Kidney glomerular epithelial cell (primary cell): ENCODE data around the gene DGLUCY.
"Not testable (repeated sequence)": the region's sequence is repeated elsewhere in the genome, so short reads cannot be mapped to it uniquely, and the experiment has no call there.

ENCODE experiments used
- DNase-seq: peaks from one replicate; lab custom pipeline; 2025; lab: John Stamatoyannopoulos, UW

DGLUCY gene

DNA sequence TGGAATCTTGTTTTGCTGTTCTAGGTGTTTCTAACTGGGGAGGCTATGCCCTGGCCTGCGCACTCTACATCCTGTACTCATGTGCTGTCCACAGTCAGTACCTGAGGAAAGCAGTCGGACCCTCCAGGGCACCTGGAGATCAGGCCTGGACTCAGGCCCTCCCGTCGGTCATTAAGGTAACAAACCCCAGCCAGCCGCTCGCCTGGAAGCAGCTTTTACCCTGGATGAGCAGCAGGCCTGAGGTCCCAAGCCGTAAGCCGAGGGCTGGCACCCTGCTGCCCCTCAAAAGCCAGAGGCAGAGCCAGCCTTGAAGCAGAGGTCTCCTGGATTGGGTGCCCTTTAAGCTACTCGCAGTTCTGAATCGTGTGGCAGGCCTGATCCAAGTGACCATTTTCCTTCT, 101.5 kb downstream of the DGLUCY start:
- DNase-seq: no peak

DNA sequence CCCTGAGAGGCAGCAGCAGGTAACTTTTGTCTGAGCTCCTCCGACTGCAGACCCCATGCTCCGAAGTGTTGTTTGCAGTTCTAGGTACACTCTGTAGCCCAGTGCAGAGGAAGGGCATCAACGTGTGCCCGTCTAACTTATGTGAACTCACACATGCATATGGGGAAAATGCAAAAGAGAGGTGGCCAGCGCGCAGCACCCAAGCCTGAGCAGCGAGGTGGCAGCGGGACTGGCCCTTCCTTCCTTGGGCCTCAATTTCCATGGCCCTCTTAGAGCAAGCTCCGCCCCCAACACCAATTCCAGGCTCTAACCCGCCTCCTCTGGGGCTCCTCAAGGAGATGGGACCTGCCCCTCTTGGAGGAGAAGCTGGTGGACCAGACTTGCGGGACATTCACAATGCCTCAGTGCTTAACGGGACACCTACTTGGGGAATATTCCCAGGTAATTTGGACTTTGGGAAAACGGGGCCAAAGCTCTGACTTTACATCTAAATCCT, 102.9 kb downstream of the DGLUCY start:
- DNase-seq: no peak

GRCh38 chr14:91218014-91218413, 104.1 kb downstream of the DGLUCY start:
- no peak for DNase-seq

DNA sequence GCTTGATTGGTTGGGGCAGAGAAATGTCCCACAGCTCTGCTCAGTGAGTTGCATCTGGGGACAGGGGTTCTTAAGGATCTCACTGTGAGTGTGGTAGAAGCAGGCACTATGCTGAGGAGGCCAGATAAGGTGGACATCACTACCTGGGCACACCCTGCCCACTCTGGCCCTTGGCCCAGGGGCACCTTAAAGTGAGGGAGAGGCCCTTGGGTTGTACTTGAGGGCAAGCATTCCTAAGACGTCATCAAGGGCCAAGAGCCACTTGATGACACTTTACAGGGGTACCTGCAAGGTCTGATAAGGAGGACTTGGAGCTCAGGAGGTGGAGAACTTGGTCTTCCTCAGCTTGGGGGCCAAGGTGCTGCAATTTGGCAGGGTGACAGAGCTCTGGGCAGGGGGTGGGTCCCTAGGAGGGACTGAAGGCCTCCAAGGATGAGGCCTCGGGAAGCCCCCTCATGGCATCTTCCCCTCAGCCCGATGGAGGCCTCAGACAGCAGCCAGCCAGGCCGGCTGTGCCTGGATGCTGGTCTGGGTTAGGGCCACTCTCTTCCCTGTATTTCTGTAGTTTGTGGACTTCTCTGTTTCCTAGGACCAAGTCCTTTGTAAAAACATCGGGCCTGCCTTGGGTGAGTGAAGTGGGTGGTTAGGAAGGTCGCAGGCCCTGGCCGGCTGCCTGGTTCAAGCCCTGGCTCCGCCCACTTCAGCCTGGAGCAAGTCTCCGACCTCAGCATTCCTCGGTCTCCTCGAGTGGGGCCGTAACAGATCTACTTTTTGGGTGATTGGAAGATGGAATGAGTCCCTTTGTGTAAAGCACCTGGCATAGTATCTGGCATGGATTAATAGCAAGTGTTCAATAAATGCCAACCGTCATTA, 105.9 kb downstream of the DGLUCY start:
- no peak for DNase-seq

DNA sequence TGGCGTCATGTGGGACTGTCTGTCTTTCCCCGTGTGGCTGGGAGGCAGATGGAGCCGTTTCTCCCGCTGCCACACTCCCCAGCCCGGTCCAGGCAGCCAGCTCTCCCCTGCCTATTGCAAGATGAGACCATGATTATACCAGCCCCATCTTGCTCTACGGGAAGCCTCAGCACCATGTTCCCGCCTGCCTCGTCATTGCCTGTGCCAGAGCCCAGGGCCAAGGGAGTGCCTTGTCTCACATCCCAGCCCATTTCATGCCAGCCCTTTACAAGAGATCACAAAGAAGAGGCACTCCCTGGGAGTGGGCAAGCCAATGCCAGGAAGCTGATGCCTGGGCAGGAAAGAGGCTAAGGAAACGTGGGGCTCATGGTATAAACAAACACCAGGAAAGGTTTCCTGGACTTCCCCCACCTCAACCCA, 106.7 kb downstream of the DGLUCY start:
- no peak for DNase-seq

DNA sequence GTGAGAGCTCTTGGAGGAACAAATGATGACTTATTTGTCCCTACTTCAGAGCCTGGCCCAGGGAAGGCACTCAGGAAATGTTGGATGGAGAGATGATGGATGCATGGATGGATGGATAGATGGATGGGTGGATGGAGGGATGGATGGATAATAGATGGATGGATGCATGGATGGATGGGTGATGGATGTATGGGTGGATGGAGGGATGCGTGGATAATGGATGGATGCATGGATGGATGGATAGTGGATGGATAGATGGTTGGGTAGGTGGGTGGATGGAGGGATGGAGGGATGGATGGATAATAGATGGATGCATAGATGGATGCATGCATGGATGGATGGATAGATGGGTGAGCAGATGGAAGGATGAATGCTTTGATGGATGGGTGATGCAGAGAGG, 107.4 kb downstream of the DGLUCY start:
- no peak for DNase-seq

DNA sequence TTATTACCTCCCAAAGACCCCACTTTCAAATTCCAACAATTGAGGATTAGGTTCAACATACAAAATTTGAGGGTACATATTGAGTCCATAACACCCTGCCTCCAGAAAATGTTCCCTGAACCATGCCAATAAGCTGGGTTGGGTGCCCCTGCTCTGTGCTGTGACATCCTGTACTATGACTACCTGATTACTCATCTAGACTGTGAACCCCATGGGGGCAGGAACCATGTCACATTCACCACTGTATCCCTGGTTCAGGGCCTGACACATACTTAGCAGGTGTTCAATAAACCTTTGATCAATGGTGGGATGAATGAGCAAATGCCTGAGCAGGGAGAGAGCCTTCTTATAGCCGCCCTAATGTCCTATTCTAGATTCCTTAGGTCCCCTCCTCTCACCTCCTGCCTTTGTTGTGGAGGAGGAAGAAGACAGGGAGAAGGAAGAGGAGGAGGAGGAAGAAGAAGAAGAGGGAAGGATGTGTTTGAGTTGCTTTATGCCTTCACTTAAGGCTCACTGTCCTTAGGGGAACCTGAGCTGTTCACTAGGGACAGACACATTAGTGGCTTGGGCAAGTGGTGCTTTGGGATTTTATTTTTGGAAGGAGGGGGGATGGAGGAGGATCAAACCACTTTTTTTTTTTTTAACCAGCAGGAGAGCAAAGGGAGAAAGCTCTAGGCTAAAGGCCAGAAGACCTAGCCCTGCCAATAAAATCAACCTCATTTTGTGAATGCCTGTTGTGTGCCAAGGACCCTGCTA, 109.3 kb downstream of the DGLUCY start:
- DNase-seq: no peak

DNA sequence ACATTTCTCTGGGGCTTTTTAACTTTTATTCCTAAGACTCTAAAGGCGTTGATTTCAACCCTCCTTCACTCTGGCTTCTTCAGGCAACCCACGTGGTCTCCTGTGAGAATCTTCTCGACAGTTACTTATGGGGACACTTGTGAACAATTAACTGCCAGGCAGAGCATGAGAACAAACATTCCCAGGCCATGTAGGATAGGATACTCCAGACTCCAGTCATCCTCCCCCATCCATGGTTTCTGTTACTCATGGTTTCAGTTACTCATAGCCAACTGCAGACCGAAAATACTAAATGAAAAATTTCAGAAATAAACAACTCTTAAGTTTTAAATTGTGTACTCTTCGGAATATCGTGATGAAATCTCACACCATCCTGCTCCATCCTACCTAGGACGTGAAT, 111.2 kb downstream of the DGLUCY start:
- no peak for DNase-seq

- DNase-seq: not testable (repeated sequence)
Observed at GRCh38 chr14:91226360-91226759, 112.5 kb downstream of the DGLUCY start.

GRCh38 chr14:91227183-91227628, 113.3 kb downstream of the DGLUCY start:
- DNase-seq: no peak

GRCh38 chr14:91228112-91229004, 114.5 kb downstream of the DGLUCY start:
- DNase-seq: peak; percentile 40

- no peak for DNase-seq
Observed at GRCh38 chr14:91229005-91229382, 115.1 kb downstream of the DGLUCY start.

DNA sequence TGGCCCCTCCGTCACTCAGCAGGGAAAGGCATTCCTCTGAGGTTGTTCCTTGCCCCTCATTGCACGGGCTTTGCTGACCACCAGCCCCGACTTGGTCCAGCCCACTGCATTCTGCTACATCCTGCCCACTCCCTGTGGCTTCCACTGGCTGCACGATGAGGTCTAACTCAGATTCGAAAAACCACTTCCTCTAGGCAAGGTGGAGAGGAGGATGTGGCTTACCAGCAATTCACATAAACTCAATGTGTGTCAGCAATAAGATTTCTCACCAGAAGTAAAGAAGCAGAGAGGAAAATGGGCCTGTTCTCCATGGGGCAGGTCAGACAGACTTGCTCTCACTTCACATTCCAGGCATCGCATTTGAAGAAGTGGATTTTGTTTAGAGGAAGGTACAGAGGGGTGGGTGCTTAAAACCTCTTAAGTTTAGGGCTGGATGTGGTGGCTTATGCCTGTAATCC, 115.9 kb downstream of the DGLUCY start:
- DNase-seq: no peak

DNA sequence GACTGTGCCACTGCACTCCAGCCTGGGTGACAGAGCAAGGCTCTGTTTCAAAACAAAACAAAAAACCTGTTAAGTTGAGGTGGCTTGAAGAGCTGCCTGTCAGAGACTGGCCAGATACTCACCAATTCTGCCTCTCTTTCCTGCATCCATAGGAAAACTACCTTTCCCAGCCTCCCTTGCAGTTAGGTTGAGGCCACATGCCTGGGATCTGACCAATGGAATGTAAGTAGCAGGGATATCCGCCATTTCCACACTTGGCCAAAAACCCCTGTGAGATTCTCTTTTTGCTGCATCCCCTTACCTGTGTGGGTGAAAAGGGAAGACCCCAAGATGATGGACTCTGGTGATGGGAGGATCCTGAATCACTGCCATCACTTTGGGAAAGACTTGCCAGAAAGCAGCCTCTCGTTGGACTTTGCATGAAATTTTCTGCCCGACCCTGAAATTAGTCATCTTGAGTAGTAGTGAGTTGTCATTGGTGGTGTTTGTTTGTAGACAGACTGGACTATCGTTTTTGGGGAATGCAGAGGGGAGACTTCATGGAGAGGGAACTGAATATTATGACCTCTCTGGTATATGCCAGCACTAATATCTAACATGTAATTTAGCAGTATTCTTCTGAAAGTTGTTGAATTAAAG, 116.6 kb downstream of the DGLUCY start:
- DNase-seq: no peak

DNA sequence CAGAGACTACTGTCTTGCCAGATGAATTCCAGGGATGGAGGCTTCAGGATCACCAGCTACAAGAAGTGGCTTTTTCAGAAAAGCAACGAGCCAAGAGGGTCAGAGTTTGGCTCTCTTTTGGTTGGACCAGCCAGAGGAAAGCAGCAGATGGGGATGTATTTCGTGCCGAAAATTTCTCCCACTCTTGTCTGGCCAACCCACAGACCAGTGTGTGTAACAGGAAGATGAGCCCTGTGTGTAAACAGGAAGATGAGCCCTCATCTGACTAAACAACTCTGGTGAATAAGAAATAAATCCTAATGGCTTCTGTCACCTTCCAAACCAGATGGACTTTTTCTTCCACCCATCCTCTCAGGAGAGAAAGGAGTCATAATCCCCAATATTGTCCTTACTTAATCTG, 117.6 kb downstream of the DGLUCY start:
- DNase-seq: no peak

DNA sequence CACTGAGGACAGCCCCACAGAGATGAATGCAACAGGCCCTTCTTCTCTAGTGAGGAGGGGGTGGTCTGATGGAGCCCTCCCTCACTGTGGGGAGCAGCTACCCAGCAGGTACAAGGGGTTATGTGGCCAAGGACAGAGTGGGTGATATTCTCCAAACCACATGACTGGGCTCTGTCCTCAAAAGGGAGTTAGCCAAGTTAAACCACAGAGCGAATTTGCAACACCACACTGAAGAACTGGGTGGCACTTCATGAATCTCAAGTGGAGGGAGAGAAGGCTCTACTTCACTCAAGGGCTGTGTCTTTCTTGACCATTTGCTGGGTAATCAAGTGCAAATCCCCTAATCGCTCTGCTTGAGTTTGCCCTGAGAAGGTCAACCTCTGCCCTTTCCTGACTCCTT, 118.2 kb downstream of the DGLUCY start:
- no peak for DNase-seq

DNA sequence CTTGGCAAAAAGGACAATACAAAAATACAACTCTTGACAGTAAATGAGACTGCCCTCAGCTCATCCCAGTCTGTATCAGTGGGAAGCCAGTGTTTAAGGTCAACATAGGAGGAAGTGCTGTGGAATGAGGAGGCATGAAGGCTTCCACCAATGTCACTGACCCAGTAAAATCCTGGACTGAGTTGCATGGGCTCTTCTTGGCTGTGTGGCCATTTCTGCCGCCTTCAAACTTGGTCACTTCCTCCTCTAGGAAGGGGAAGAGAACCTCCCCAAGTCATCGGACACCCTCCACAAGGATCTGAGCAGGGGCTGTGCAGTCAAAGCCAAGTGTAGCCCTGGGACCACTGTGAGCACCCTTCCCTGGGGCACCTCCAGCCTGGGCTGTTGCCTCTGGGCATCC, 118.7 kb downstream of the DGLUCY start:
- no peak for DNase-seq

- no peak for DNase-seq
Observed at GRCh38 chr14:91233936-91234790, 120.3 kb downstream of the DGLUCY start.

GRCh38 chr14:91234791-91235114, 120.9 kb downstream of the DGLUCY start:
- DNase-seq: no peak

DNA sequence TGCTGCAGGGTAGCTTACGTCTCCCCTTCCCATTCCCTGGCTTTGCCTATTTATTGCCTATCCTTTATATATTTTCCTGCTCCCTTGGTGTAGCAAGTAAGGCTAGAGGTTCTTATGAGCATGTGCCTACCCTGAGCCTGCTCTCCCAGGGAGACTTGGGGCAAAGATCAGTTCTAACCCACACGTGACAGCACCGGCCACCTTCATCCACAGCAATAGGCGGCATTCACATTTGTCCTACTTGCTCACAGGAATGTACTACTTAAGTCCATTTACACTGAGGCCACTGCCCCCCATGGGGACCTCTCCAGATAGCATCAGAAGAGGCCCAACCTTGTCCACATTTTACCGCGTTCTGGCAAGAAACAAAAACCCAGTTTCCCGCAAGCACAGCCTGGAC, 122.0 kb downstream of the DGLUCY start:
- DNase-seq: no peak

- no peak for DNase-seq
Observed at GRCh38 chr14:91237219-91237618, 123.3 kb downstream of the DGLUCY start.
